Liver (tissue), 9 donors: ENCODE measurements around the gene CACNA1I. TPM values are rescaled to one million over a fixed set of nuclear protein-coding genes. Genes with fewer than 3 reads are reported as not detected.

Source experiments
- DNase-seq: peaks from one replicate; pipeline ENCODE4 v3.0.0-alpha.2; 2017; ENCODE audit warnings: low spot score
- H3K27ac ChIP-seq, 2 donors: one replicate each; pipeline ENCODE4 v1.7.0; 2013; ENCODE audit warnings: inconsistent platforms in 2 of 2, low read length in 2 of 2, control low read depth in 1 of 2, low read depth in 1 of 2, mild to moderate bottlenecking in 1 of 2
- H3K27me3 ChIP-seq, 4 donors: one replicate each; pipeline versions ENCODE4 v1.6.1 to v1.7.0; 2013; ENCODE audit warnings: low read length in 3 of 4, inconsistent platforms in 1 of 4, mild to moderate bottlenecking in 1 of 4, moderate library complexity in 1 of 4; ENCODE audit not compliant: control insufficient read depth in 4 of 4, insufficient read depth in 4 of 4
- H3K36me3 ChIP-seq, 4 donors: one replicate each; pipeline versions ENCODE4 v1.6.1 to v1.7.0; 2013; ENCODE audit warnings: low read length in 3 of 4, mild to moderate bottlenecking in 3 of 4, low read depth in 1 of 4, moderate library complexity in 1 of 4; ENCODE audit not compliant: control insufficient read depth in 4 of 4, insufficient read depth in 3 of 4
- H3K4me1 ChIP-seq, 4 donors: one replicate each; pipeline versions ENCODE4 v1.6.1 to v1.7.0; 2013; ENCODE audit warnings: low read length in 3 of 4, mild to moderate bottlenecking in 3 of 4, moderate library complexity in 1 of 4; ENCODE audit not compliant: control insufficient read depth in 4 of 4, insufficient read depth in 4 of 4
- H3K4me3 ChIP-seq, 3 donors: one replicate each; pipeline versions ENCODE4 v1.6.1 to v1.7.0; 2013; ENCODE audit warnings: low read length in 3 of 3, control low read depth in 1 of 3, low read depth in 1 of 3, mild to moderate bottlenecking in 1 of 3
- H3K9ac ChIP-seq, 2 donors: one replicate each; pipeline ENCODE4 v1.7.0; 2013; ENCODE audit warnings: low read length in 2 of 2, mild to moderate bottlenecking in 2 of 2, moderate library complexity in 2 of 2, control low read depth in 1 of 2, low read depth in 1 of 2
- H3K9me3 ChIP-seq, 4 donors: one replicate each; pipeline versions ENCODE4 v1.6.1 to v1.7.0; 2013; ENCODE audit warnings: low read length in 3 of 4; ENCODE audit not compliant: control insufficient read depth in 4 of 4
- EGR1 ChIP-seq, 2 donors: IDR thresholded peaks; 2 replicates each; pipeline ENCODE4 v1.6.1; 2016 to 2018; ENCODE audit warnings: antibody characterized with exemption in 2 of 2, low read depth in 2 of 2
- FOXA1 ChIP-seq: IDR thresholded peaks from 2 replicates; pipeline ENCODE4 v1.6.1; 2016; ENCODE audit warnings: antibody characterized with exemption
- GABPA ChIP-seq, 2 donors: IDR thresholded peaks in 1 of 2; conservative IDR thresholded peaks in 1 of 2; 2 replicates each; pipeline ENCODE4 v1.6.1; 2016; ENCODE audit warnings: antibody characterized with exemption in 2 of 2, mild to moderate bottlenecking in 1 of 2, moderate library complexity in 1 of 2
- HNF4A ChIP-seq, 2 donors: conservative IDR thresholded peaks; 2 replicates each; pipeline ENCODE4 v1.6.1; 2016; ENCODE audit warnings: antibody characterized with exemption in 2 of 2, mild to moderate bottlenecking in 2 of 2
- HNF4G ChIP-seq: IDR thresholded peaks from 2 replicates; pipeline ENCODE4 v1.6.1; 2016; ENCODE audit warnings: antibody characterized with exemption
- JUND ChIP-seq, 2 donors: IDR thresholded peaks; 2 replicates each; pipeline ENCODE4 v1.6.1; 2016; ENCODE audit warnings: antibody characterized with exemption in 2 of 2
- NR2F2 ChIP-seq: IDR thresholded peaks from 2 replicates; pipeline ENCODE4 v1.6.1; 2016; ENCODE audit warnings: antibody characterized with exemption
- RAD21 ChIP-seq, 2 donors: IDR thresholded peaks; 2 replicates each; pipeline ENCODE4 v1.6.1; 2016; ENCODE audit warnings: antibody characterized with exemption in 2 of 2, mild to moderate bottlenecking in 2 of 2
- RXRA ChIP-seq, 2 donors: IDR thresholded peaks; 2 replicates each; pipeline ENCODE4 v1.6.1; 2017 to 2018; ENCODE audit warnings: antibody characterized with exemption in 2 of 2, mild to moderate bottlenecking in 1 of 2
- SP1 ChIP-seq: IDR thresholded peaks from 2 replicates; pipeline ENCODE4 v1.6.1; 2018; ENCODE audit warnings: antibody characterized with exemption, mild to moderate bottlenecking
- TAF1 ChIP-seq: conservative IDR thresholded peaks from 2 replicates; pipeline ENCODE4 v1.6.1; 2016; ENCODE audit warnings: antibody characterized with exemption, mild to moderate bottlenecking
- YY1 ChIP-seq: IDR thresholded peaks from 2 replicates; pipeline ENCODE4 v1.6.1; 2016; ENCODE audit warnings: antibody characterized with exemption, mild to moderate bottlenecking
- ZBTB33 ChIP-seq: IDR thresholded peaks from 2 replicates; pipeline ENCODE4 v1.6.1; 2016; ENCODE audit warnings: antibody characterized with exemption
- WGBS: extraction: QIAGEN DNeasy Blood & Tissue Kit; methylation state at CpG from one replicate; pipeline ENCODE4 v1.1.7; 2013; 5-methylcytosine and 5-hydroxymethylcytosine counted together
- polyA plus RNA-seq, 2 donors: library from polyadenylated mRNA; stranded (reverse) in 1 of 2; unstranded in 1 of 2; fragments of 200-250 nt in 1 of 2; fragments of >200 nt in 1 of 2; fragmentation: Nextera tagmentation in 1 of 2; extraction: Ambion mirVana in 1 of 2; gene quantifications; one replicate each; pipeline versions ENCODE4 v1.2.1 to v1.2.3, GENCODE V29; 2013 to 2015
- total RNA-seq, 2 donors: library from RNA; depleted of rRNA; stranded (reverse); fragments of >200 nt; gene quantifications; one replicate each; pipeline ENCODE4 v1.2.3, GENCODE V29; 2014
- TF ChIP-seq, protein P1 (sequence below): IDR thresholded peaks from 2 replicates; pipeline ENCODE4 v1.6.1; 2016; ENCODE audit warnings: antibody characterized with exemption
- TF ChIP-seq, protein P2 (sequence below): IDR thresholded peaks from 2 replicates; pipeline ENCODE4 v1.6.1; 2016; ENCODE audit warnings: antibody characterized with exemption
- TF ChIP-seq, protein P3 (sequence below): fragments of 150-350 bp; IDR thresholded peaks from 2 replicates; pipeline ENCODE4 v1.5.1; 2017; ENCODE audit warnings: improper control_type of control experiment, low read depth, low read length; ENCODE audit not compliant: missing input control
- TF ChIP-seq, protein P4 (sequence below): IDR thresholded peaks from 2 replicates; pipeline ENCODE4 v1.6.1; 2016; ENCODE audit warnings: antibody characterized with exemption, mild to moderate bottlenecking
- donor health status: healthy.
- donor health status: healthy.
- donor health status: healthy.
- donor health status: healthy.
- donor health status: healthy.

Gene CACNA1I
- total and polyA plus RNA-seq, 4 donors: under 0.01 to 0.14 (median 0.01) TPM; not detected in 1

- TF ChIP-seq FOXA1 (no peak), NR2F2 (no peak), HNF4A (conservative IDR thresholded peaks at IDR 0.05) (no peak), RAD21 (IDR thresholded peaks at IDR 0.05) (no peak), YY1 (no peak), EGR1 (IDR thresholded peaks at IDR 0.05; ENCODE audit: low read depth in 2 of 2) (no peak), TAF1 (no peak), SP1 (no peak), GABPA (IDR thresholded peaks at IDR 0.05 in 1 of 2, conservative IDR thresholded peaks at IDR 0.05 in 1 of 2) (no peak)
- TF ChIP-seq, protein P1, sequence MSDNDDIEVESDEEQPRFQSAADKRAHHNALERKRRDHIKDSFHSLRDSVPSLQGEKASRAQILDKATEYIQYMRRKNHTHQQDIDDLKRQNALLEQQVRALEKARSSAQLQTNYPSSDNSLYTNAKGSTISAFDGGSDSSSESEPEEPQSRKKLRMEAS: no peak
- TF ChIP-seq, protein P2, sequence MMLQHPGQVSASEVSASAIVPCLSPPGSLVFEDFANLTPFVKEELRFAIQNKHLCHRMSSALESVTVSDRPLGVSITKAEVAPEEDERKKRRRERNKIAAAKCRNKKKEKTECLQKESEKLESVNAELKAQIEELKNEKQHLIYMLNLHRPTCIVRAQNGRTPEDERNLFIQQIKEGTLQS: no peak
- TF ChIP-seq, protein P3, sequence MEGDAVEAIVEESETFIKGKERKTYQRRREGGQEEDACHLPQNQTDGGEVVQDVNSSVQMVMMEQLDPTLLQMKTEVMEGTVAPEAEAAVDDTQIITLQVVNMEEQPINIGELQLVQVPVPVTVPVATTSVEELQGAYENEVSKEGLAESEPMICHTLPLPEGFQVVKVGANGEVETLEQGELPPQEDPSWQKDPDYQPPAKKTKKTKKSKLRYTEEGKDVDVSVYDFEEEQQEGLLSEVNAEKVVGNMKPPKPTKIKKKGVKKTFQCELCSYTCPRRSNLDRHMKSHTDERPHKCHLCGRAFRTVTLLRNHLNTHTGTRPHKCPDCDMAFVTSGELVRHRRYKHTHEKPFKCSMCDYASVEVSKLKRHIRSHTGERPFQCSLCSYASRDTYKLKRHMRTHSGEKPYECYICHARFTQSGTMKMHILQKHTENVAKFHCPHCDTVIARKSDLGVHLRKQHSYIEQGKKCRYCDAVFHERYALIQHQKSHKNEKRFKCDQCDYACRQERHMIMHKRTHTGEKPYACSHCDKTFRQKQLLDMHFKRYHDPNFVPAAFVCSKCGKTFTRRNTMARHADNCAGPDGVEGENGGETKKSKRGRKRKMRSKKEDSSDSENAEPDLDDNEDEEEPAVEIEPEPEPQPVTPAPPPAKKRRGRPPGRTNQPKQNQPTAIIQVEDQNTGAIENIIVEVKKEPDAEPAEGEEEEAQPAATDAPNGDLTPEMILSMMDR: no peak
- TF ChIP-seq, protein P4, sequence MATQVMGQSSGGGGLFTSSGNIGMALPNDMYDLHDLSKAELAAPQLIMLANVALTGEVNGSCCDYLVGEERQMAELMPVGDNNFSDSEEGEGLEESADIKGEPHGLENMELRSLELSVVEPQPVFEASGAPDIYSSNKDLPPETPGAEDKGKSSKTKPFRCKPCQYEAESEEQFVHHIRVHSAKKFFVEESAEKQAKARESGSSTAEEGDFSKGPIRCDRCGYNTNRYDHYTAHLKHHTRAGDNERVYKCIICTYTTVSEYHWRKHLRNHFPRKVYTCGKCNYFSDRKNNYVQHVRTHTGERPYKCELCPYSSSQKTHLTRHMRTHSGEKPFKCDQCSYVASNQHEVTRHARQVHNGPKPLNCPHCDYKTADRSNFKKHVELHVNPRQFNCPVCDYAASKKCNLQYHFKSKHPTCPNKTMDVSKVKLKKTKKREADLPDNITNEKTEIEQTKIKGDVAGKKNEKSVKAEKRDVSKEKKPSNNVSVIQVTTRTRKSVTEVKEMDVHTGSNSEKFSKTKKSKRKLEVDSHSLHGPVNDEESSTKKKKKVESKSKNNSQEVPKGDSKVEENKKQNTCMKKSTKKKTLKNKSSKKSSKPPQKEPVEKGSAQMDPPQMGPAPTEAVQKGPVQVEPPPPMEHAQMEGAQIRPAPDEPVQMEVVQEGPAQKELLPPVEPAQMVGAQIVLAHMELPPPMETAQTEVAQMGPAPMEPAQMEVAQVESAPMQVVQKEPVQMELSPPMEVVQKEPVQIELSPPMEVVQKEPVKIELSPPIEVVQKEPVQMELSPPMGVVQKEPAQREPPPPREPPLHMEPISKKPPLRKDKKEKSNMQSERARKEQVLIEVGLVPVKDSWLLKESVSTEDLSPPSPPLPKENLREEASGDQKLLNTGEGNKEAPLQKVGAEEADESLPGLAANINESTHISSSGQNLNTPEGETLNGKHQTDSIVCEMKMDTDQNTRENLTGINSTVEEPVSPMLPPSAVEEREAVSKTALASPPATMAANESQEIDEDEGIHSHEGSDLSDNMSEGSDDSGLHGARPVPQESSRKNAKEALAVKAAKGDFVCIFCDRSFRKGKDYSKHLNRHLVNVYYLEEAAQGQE: no peak
- 91% methylated on average over 12 of the region's 12 CpGs for WGBS
- no peak overlapping the region for H3K4me3 ChIP-seq
- DNase-seq: no peak
- H3K27ac ChIP-seq: no peak overlapping the region
- H3K36me3 ChIP-seq: no peaks in the 10 kb centered on the region
- no peaks in the 10 kb centered on the region for H3K9me3 ChIP-seq
- no peak overlapping the region for H3K9ac ChIP-seq
- no peaks in the 10 kb centered on the region for H3K4me1 ChIP-seq
- no peaks in the 10 kb centered on the region for H3K27me3 ChIP-seq
These were observed 107.4 kb downstream of the CACNA1I start for GRCh38 chr22:39677967-39678366.

DNA sequence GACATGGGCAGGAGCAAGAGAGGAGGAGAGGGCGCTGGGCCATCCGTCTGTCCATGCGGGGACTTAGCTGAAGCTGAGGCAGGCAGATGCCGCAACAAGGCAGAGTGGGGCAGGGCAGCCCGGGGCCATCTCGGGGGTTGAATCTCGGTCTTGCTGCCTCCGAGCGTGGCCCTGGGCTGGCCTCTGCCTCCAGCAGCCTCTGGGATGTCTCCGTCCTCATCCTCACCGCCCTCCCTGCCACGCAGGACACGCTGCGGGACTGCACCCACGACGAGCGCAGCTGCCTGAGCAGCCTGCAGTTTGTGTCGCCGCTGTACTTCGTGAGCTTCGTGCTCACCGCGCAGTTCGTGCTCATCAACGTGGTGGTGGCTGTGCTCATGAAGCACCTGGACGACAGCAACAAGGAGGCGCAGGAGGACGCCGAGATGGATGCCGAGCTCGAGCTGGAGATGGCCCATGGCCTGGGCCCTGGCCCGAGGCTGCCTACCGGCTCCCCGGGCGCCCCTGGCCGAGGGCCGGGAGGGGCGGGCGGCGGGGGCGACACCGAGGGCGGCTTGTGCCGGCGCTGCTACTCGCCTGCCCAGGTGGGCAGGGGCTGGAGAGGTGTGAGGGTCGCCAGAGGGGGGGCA lies 108.4 kb downstream of the CACNA1I start:
- no peaks in the 10 kb centered on the region for H3K36me3 ChIP-seq
- H3K4me1 ChIP-seq: no peaks in the 10 kb centered on the region
- no peaks in the 10 kb centered on the region for H3K27me3 ChIP-seq
- H3K9me3 ChIP-seq: no peaks in the 10 kb centered on the region
- 92% methylated on average over 47 of the region's 47 CpGs for WGBS
- H3K9ac ChIP-seq: no peak overlapping the region
- H3K27ac ChIP-seq: no peak overlapping the region
- H3K4me3 ChIP-seq: no peak overlapping the region
- DNase-seq: no peak
- TF ChIP-seq RAD21 (IDR thresholded peaks at IDR 0.05): no peak
- TF ChIP-seq, protein P2: no peak
- no peak for TF ChIP-seq RXRA (IDR thresholded peaks at IDR 0.05)
- no peak for TF ChIP-seq EGR1 (IDR thresholded peaks at IDR 0.05; ENCODE audit: low read depth in 2 of 2)
- TF ChIP-seq, protein P4: no peak
- TF ChIP-seq HNF4G: no peak
- TF ChIP-seq YY1: no peak
- TF ChIP-seq HNF4A (conservative IDR thresholded peaks at IDR 0.05): no peak
- no peak for TF ChIP-seq GABPA (IDR thresholded peaks at IDR 0.05 in 1 of 2, conservative IDR thresholded peaks at IDR 0.05 in 1 of 2)
- TF ChIP-seq SP1: no peak
- TF ChIP-seq, protein P1: no peak
- TF ChIP-seq FOXA1: no peak
- TF ChIP-seq TAF1: no peak
- TF ChIP-seq NR2F2: no peak
- no peak for TF ChIP-seq JUND (IDR thresholded peaks at IDR 0.05)
- no peak for TF ChIP-seq ZBTB33
